HepG2 (cell line): Measurements from ENCODE around the gene DNAH8. TPM values are rescaled to one million over a fixed set of nuclear protein-coding genes. Genes with fewer than 3 reads are reported as not detected.

Source experiments
- ATAC-seq: fragments of 200-7000 bp; cut with Tn5 transposase; 3 replicates; pipeline ENCODE4 v1.9.1; 2020; ENCODE audit warnings: mild to moderate bottlenecking, moderate library complexity
- BruUV-seq: library from RNA; stranded (reverse); fragments of 400-500 nt; replicated peaks from 2 replicates; lab custom pipeline; 2021; lab: Mats Ljungman, UMichigan
- CTCF ChIA-PET: fragments of 300-600 bp; formaldehyde crosslinking; extraction: SDS; loops from one replicate; lab custom pipeline; 2021; ENCODE audit warnings: low total read pairs, inconsistent platforms, low intra/inter-chr PET ratio; lab: Yijun Ruan, JAX
- POLR2A ChIA-PET: fragments of 350-600 bp; sonication (Branson Sonifier 250); formaldehyde crosslinking; loops from one replicate; lab custom pipeline; 2020; ENCODE audit warnings: antibody characterized with exemption, inconsistent platforms; lab: Yijun Ruan, JAX
- DNase-seq: peaks from one replicate; pipeline ENCODE4 v3.0.0-alpha.2; 2015; ENCODE audit warnings: low spot score
- FAIRE-seq: peaks from 3 replicates; lab custom pipeline; 2011; peaks lifted over from hg19 to GRCh38; lab: Jason Lieb, UNC
- H2AFZ ChIP-seq: one replicate; pipeline ENCODE4 v1.6.1; 2011; ENCODE audit warnings: low read length, inconsistent platforms
- H3K27ac ChIP-seq: fragments of 300-600 bp; 3 replicates; pipeline ENCODE4 v1.8.0; 2011; ENCODE audit warnings: mixed run types, mild to moderate bottlenecking, mixed read lengths, low read length, inconsistent platforms; ENCODE audit not compliant: insufficient read depth; ENCODE audit errors: extremely low read length
- H3K27me3 ChIP-seq, 2 experiments: fragments of 200-600 bp in 1 of 2; 2 replicates in 1 of 2; 3 replicates in 1 of 2; pipeline versions ENCODE4 v1.6.0 to v1.8.0; 2011; ENCODE audit warnings: low read length in 2 of 2, mild to moderate bottlenecking in 2 of 2, moderate library complexity in 2 of 2, inconsistent platforms in 1 of 2; ENCODE audit not compliant: insufficient read depth in 2 of 2, control insufficient read depth in 1 of 2
- H3K36me3 ChIP-seq, 2 experiments: fragments of 200-600 bp in 1 of 2; replicated peaks in 1 of 2; 2 replicates in 1 of 2; 3 replicates in 1 of 2; pipeline versions ENCODE4 v1.5.1 to v1.8.0; 2011; ENCODE audit warnings: low read length in 2 of 2, inconsistent platforms in 1 of 2; ENCODE audit not compliant: insufficient read depth in 2 of 2, control insufficient read depth in 1 of 2
- H3K4me1 ChIP-seq: 2 replicates; pipeline ENCODE4 v1.5.1; 2012; ENCODE audit warnings: low read length, inconsistent platforms; ENCODE audit not compliant: insufficient read depth
- H3K4me2 ChIP-seq: 2 replicates; pipeline ENCODE4 v1.6.0; 2011; ENCODE audit warnings: low read depth, low read length, inconsistent platforms
- H3K4me3 ChIP-seq, 3 experiments: fragments of 200-600 bp in 1 of 3; sonication (generic), shearing (Covaris generic) in 1 of 3; replicated peaks in 1 of 3; 2 replicates each; pipeline ENCODE4 v1.5.1; 2011 to 2016; ENCODE audit warnings: low read length in 3 of 3, inconsistent platforms in 2 of 3, low read depth in 2 of 3, mild to moderate bottlenecking in 2 of 3, control low read depth in 1 of 3, mixed read lengths in 1 of 3; ENCODE audit not compliant: insufficient read depth in 1 of 3
- H3K79me2 ChIP-seq: one replicate; pipeline ENCODE4 v1.6.1; 2011; ENCODE audit warnings: low read length, inconsistent platforms; ENCODE audit not compliant: insufficient read depth
- H3K9ac ChIP-seq: 2 replicates; pipeline ENCODE4 v1.6.0; 2011; ENCODE audit warnings: mild to moderate bottlenecking, low read depth, low read length, inconsistent platforms; ENCODE audit not compliant: insufficient read depth
- H3K9me3 ChIP-seq: 2 replicates; pipeline ENCODE4 v1.5.1; 2012; ENCODE audit warnings: mild to moderate bottlenecking, low read length
- H4K20me1 ChIP-seq: 2 replicates; pipeline ENCODE4 v1.6.0; 2011; ENCODE audit warnings: inconsistent platforms, mild to moderate bottlenecking, low read length, moderate library complexity; ENCODE audit not compliant: insufficient read depth
- ARNTL ChIP-seq: sonication (generic); formaldehyde crosslinking; IDR thresholded peaks from 2 replicates; pipeline ENCODE4 v1.4.0; 2020; ENCODE audit warnings: mild to moderate bottlenecking, missing genetic modification reagents
- ATAD3A ChIP-seq: sonication (generic); formaldehyde crosslinking; IDR thresholded peaks from 2 replicates; pipeline ENCODE4 v1.4.0; 2020; ENCODE audit warnings: missing genetic modification reagents
- EZH2 ChIP-seq: conservative IDR thresholded peaks from 2 replicates; pipeline ENCODE4 v1.6.1; 2012; ENCODE audit warnings: mild to moderate bottlenecking, low read depth, low read length, moderate library complexity
- HBP1 ChIP-seq: IDR thresholded peaks from 2 replicates; pipeline ENCODE4 v1.6.1; 2016; ENCODE audit warnings: low read depth, control low read depth
- HDAC2 ChIP-seq: sonication (generic); formaldehyde crosslinking; IDR thresholded peaks from 2 replicates; pipeline ENCODE4 v1.4.0; 2020; ENCODE audit warnings: missing genetic modification reagents
- KLF15 ChIP-seq: sonication (generic); formaldehyde crosslinking; IDR thresholded peaks from 2 replicates; pipeline ENCODE4 v1.8.1; 2023; ENCODE audit warnings: borderline replicate concordance, mild to moderate bottlenecking, inconsistent platforms, missing genetic modification reagents, mixed read lengths
- NR0B2 ChIP-seq: sonication (generic); formaldehyde crosslinking; IDR thresholded peaks from 2 replicates; pipeline ENCODE4 v1.4.0; 2020; ENCODE audit warnings: mild to moderate bottlenecking, missing genetic modification reagents
- RELA ChIP-seq: sonication (generic); formaldehyde crosslinking; IDR thresholded peaks from 2 replicates; pipeline ENCODE4 v1.4.0; 2020; ENCODE audit warnings: missing genetic modification reagents
- RFXANK ChIP-seq: IDR thresholded peaks from 2 replicates; pipeline ENCODE4 v1.6.1; 2016
- SKIL ChIP-seq: sonication (generic); formaldehyde crosslinking; IDR thresholded peaks from 2 replicates; pipeline ENCODE4 v1.8.0; 2022; ENCODE audit warnings: missing genetic modification reagents, mild to moderate bottlenecking, moderate library complexity, borderline replicate concordance
- SNRNP70 ChIP-seq: fragments of 200-400 bp; formaldehyde crosslinking; IDR thresholded peaks from 2 replicates; pipeline ENCODE4 v1.6.1; 2017; ENCODE audit warnings: mild to moderate bottlenecking, low read depth, low read length, moderate library complexity
- SRSF4 ChIP-seq: fragments of 200-400 bp; formaldehyde crosslinking; IDR thresholded peaks from one replicate; pipeline ENCODE4 v1.6.1; 2018; ENCODE audit warnings: mild to moderate bottlenecking, low read depth, low read length, moderate library complexity; ENCODE audit not compliant: poor library complexity, severe bottlenecking
- ZKSCAN1 ChIP-seq: fragments of 150-350 bp; IDR thresholded peaks from 2 replicates; pipeline ENCODE4 v1.6.1; 2014; ENCODE audit warnings: low read length
- ZNF234 ChIP-seq: sonication (generic); formaldehyde crosslinking; conservative IDR thresholded peaks from 2 replicates; pipeline ENCODE4 v1.5.1; 2020; ENCODE audit warnings: mild to moderate bottlenecking, missing genetic modification reagents
- ZNF292 ChIP-seq: sonication (generic); formaldehyde crosslinking; IDR thresholded peaks from 2 replicates; pipeline ENCODE4 v1.8.1; 2022; ENCODE audit warnings: mild to moderate bottlenecking, low read depth, missing genetic modification reagents, borderline replicate concordance
- ZNF335 ChIP-seq: sonication (generic); formaldehyde crosslinking; IDR thresholded peaks from 2 replicates; pipeline ENCODE4 v1.4.0; 2020; ENCODE audit warnings: missing genetic modification reagents
- WGBS: methylation state at CpG from one replicate; pipeline ENCODE4 v1.1.6; 2017; ENCODE audit warnings: low lambda C conversion rate; 5-methylcytosine and 5-hydroxymethylcytosine counted together
- in situ Hi-C: cut with HindIII; loops from 2 replicates; pipeline ENCODE4 v1.10.0; 2017; ENCODE audit warnings: low pct_unique_long_range_greater_than_20kb; ENCODE audit not compliant: extremely low pct_ligation_motif_present
- intact Hi-C: fragments of 100-400 bp; cut with micrococcal nuclease; formaldehyde crosslinking; loops from one replicate; pipeline ENCODE4 v1.10.0; 2022; ENCODE audit not compliant: unreplicated experiment
- polyA plus RNA-seq, 8 experiments: library from polyadenylated mRNA; depleted of rRNA in 3 of 8; stranded (reverse) in 7 of 8; unstranded in 1 of 8; fragments of >200 nt; fragmentation: Illumina TruSeq in 4 of 8; extraction: Trizol in 4 of 8; gene quantifications; 2 replicates each; pipeline versions ENCODE4 v1.2.1 to v1.2.3, GENCODE V29; 2011 to 2016; ENCODE audit warnings: low read depth in 4 of 8, missing spikeins in 1 of 8, mixed read lengths in 1 of 8; ENCODE audit not compliant: insufficient read depth in 1 of 8
- total RNA-seq, 5 experiments: library from RNA; depleted of rRNA; stranded (reverse); fragments of >200 nt; fragmentation: Illumina TruSeq; extraction: Trizol; gene quantifications; 2 replicates each; pipeline ENCODE4 v1.2.3, GENCODE V29; 2016; ENCODE audit warnings: low read depth in 1 of 5

The DNAH8 gene
- total and polyA plus RNA-seq, 2 of the 13 experiments (the other 11 are each of a cell fraction or from before 2014, with no cell fraction given): not detected

- WGBS: 61% methylated on average over 2 of the region's 2 CpGs
- in situ Hi-C loops (no loop called here), intact Hi-C loops (no loop called here)
- H3K27ac ChIP-seq: no peak overlapping the region
- H3K4me1 ChIP-seq: peaks cover 12% of the 10 kb centered on the region
- H3K27me3 ChIP-seq: no peaks in the 10 kb centered on the region
- H3K36me3 ChIP-seq: no peaks in the 10 kb centered on the region
- no peak overlapping the region for H3K9ac ChIP-seq
- CTCF ChIA-PET: no interaction called here
- no peak overlapping the region for H3K4me2 ChIP-seq
- TF ChIP-seq EZH2 (no peak), HBP1 (CRISPR knock-in tag) (no peak), SNRNP70 (no peak), HDAC2 (no peak), RELA (no peak), ATAD3A (CRISPR knock-in tag) (no peak), ZNF335 (CRISPR knock-in tag) (no peak)
- H4K20me1 ChIP-seq: no peaks in the 10 kb centered on the region
- ATAC-seq (no peak), FAIRE-seq (no peak), DNase-seq (no peak)
- POLR2A ChIA-PET: no interaction called here
- no TSS peak for BruUV-seq
- H3K79me2 ChIP-seq: no peaks in the 10 kb centered on the region
- no peaks in the 10 kb centered on the region for H3K9me3 ChIP-seq
- H2AFZ ChIP-seq: no peak overlapping the region
- H3K4me3 ChIP-seq: no peak overlapping the region
Measured at GRCh38 chr6:38847497-38847896, 132.4 kb downstream of the DNAH8 start.

GRCh38 chr6:38848760-38849159 is 133.6 kb downstream of the DNAH8 start:
- ChIA-PET POLR2A (no interaction called here), CTCF (no interaction called here)
- Histone ChIP-seq H3K4me1 (peaks cover 12% of the 10 kb centered on the region), H3K9ac (no peak overlapping the region), H3K36me3 (no peaks in the 10 kb centered on the region), H3K9me3 (no peaks in the 10 kb centered on the region), H3K27ac (no peak overlapping the region), H3K4me2 (no peak overlapping the region), H3K27me3 (no peaks in the 10 kb centered on the region), H3K79me2 (no peaks in the 10 kb centered on the region), H2AFZ (no peak overlapping the region), H3K4me3 (no peak overlapping the region), H4K20me1 (no peaks in the 10 kb centered on the region)
- ATAC-seq (no peak), DNase-seq (no peak), FAIRE-seq (no peak)
- no TSS peak for BruUV-seq
- WGBS: 57% methylated on average over 2 of the region's 2 CpGs
- in situ Hi-C loops (no loop called here), intact Hi-C loops (no loop called here)
- TF ChIP-seq KLF15 (CRISPR knock-in tag) (no peak), ZKSCAN1 (no peak), ARNTL (CRISPR knock-in tag) (no peak), SRSF4 (no peak), RFXANK (no peak), ZNF234 (CRISPR knock-in tag) (no peak), NR0B2 (no peak), ZNF292 (CRISPR knock-in tag) (no peak), SKIL (CRISPR knock-in tag) (no peak)
